GM23338 (cell line): Measurements from ENCODE around the gene CIART. TPM values are rescaled to one million over a fixed set of nuclear protein-coding genes. Genes with fewer than 3 reads are reported as not detected.

ENCODE experiments used
- ATAC-seq: fragments of 200-7000 bp; cut with Tn5 transposase; 3 replicates; pipeline ENCODE4 v1.9.1; 2020
- DNase-seq: peaks from one replicate; pipeline ENCODE4 v3.0.0-alpha.2; 2015; ENCODE audit warnings: low spot score
- H2AFZ ChIP-seq: fragments of 200-600 bp; sonication (generic); 2 replicates; pipeline ENCODE4 v1.8.0; 2016; ENCODE audit warnings: antibody characterized with exemption, mild to moderate bottlenecking, moderate library complexity
- H3F3A ChIP-seq: fragments of 200-600 bp; sonication (generic); replicated peaks from 2 replicates; pipeline ENCODE4 v1.8.0; 2017; ENCODE audit warnings: antibody characterized with exemption, mixed run types, low read depth
- H3K27ac ChIP-seq: fragments of 200-600 bp; sonication (generic); 2 replicates; pipeline ENCODE4 v1.6.1; 2016; ENCODE audit warnings: low read depth
- H3K27me3 ChIP-seq: fragments of 200-600 bp; sonication (generic); 2 replicates; pipeline ENCODE4 v1.8.0; 2016; ENCODE audit warnings: mild to moderate bottlenecking, mixed run types, moderate library complexity; ENCODE audit not compliant: insufficient read depth
- H3K36me3 ChIP-seq: fragments of 200-600 bp; sonication (generic); 2 replicates; pipeline ENCODE4 v1.8.0; 2016; ENCODE audit warnings: mild to moderate bottlenecking; ENCODE audit not compliant: insufficient read depth
- H3K4me1 ChIP-seq: fragments of 200-600 bp; sonication (generic); 2 replicates; pipeline ENCODE4 v1.8.0; 2016; ENCODE audit warnings: mild to moderate bottlenecking, moderate library complexity; ENCODE audit not compliant: insufficient read depth
- H3K4me2 ChIP-seq: fragments of 200-600 bp; sonication (generic); 2 replicates; pipeline ENCODE4 v1.7.1; 2017; ENCODE audit warnings: mixed run types
- H3K4me3 ChIP-seq: fragments of 200-600 bp; sonication (generic); 2 replicates; pipeline ENCODE4 v1.6.1; 2016; ENCODE audit warnings: mixed run types
- H3K79me2 ChIP-seq: fragments of 200-600 bp; sonication (generic); replicated peaks from 2 replicates; pipeline ENCODE4 v1.8.0; 2017; ENCODE audit warnings: mild to moderate bottlenecking; ENCODE audit not compliant: insufficient read depth
- H3K9me2 ChIP-seq: fragments of 200-600 bp; sonication (generic); 2 replicates; pipeline ENCODE4 v1.8.0; 2017; ENCODE audit not compliant: insufficient read depth
- H4K20me1 ChIP-seq: fragments of 200-600 bp; sonication (generic); replicated peaks from 2 replicates; pipeline ENCODE4 v1.8.0; 2017; ENCODE audit warnings: mild to moderate bottlenecking; ENCODE audit not compliant: insufficient read depth
- H3K27ac Mint-ChIP-seq: 2 replicates; pipeline ENCODE4 v1.8.0; 2020; ENCODE audit warnings: inconsistent platforms, mild to moderate bottlenecking, moderate library complexity, mixed read lengths
- H3K27me3 Mint-ChIP-seq: 3 replicates; pipeline ENCODE4 v1.8.0; 2022; ENCODE audit warnings: low read depth, mild to moderate bottlenecking, moderate library complexity, mixed read lengths, inconsistent platforms; ENCODE audit not compliant: insufficient read depth, poor library complexity
- H3K36me3 Mint-ChIP-seq: 3 replicates; pipeline ENCODE4 v1.8.0; 2021; ENCODE audit warnings: low read depth, mild to moderate bottlenecking, inconsistent platforms, moderate library complexity, mixed read lengths
- H3K4me1 Mint-ChIP-seq: 3 replicates; pipeline ENCODE4 v1.8.0; 2020; ENCODE audit warnings: mild to moderate bottlenecking, inconsistent platforms, mixed read lengths
- H3K4me3 Mint-ChIP-seq: 3 replicates; pipeline ENCODE4 v1.8.0; 2021; ENCODE audit warnings: moderate library complexity, mild to moderate bottlenecking, inconsistent platforms, mixed read lengths
- H3K9me3 Mint-ChIP-seq: 3 replicates; pipeline ENCODE4 v1.8.0; 2020; ENCODE audit warnings: moderate library complexity, mild to moderate bottlenecking, inconsistent platforms, mixed read lengths
- NANOG ChIP-seq: IDR thresholded peaks from 2 replicates; pipeline ENCODE4 v1.6.1; 2016; ENCODE audit warnings: antibody characterized with exemption, borderline replicate concordance
- POLR2AphosphoS5 ChIP-seq: IDR thresholded peaks from 2 replicates; pipeline ENCODE4 v1.6.1; 2016; ENCODE audit warnings: antibody characterized with exemption, low read depth
- ZNF114 ChIP-seq: fragments of 250-450 bp; sonication (Bioruptor Pico); IDR thresholded peaks from 2 replicates; pipeline ENCODE4 v1.5.0; 2020; ENCODE audit warnings: mild to moderate bottlenecking, moderate library complexity
- polyA plus RNA-seq: library from polyadenylated mRNA; unstranded; fragments of >200 nt; fragmentation: Nextera tagmentation; extraction: Ambion mirVana; gene quantifications from 2 replicates; pipeline ENCODE4 v1.2.1, GENCODE V29; 2016
- total RNA-seq: library from RNA; depleted of rRNA; stranded (reverse); fragments of >200 nt; shearing (Covaris generic); gene quantifications from 2 replicates; pipeline ENCODE4 v1.2.3, GENCODE V29; 2014
- TF ChIP-seq, protein P1 (sequence below), 2 experiments: fragments of 200-600 bp in 1 of 2; sonication (generic) in 1 of 2; conservative IDR thresholded peaks; 2 replicates each; pipeline versions ENCODE4 v1.5.1 to v1.6.1; 2016 to 2017; ENCODE audit warnings: antibody characterized with exemption in 2 of 2, low read depth in 2 of 2, mild to moderate bottlenecking in 2 of 2, moderate library complexity in 1 of 2
- TF ChIP-seq, protein P2 (sequence below): fragments of 250-450 bp; sonication (Bioruptor Pico); IDR thresholded peaks from 2 replicates; pipeline ENCODE4 v1.5.0; 2020; ENCODE audit warnings: mild to moderate bottlenecking, moderate library complexity

The CIART gene
- total and polyA plus RNA-seq, 2 experiments from 2014 or later: 9.3 to 16.4 TPM

DNA sequence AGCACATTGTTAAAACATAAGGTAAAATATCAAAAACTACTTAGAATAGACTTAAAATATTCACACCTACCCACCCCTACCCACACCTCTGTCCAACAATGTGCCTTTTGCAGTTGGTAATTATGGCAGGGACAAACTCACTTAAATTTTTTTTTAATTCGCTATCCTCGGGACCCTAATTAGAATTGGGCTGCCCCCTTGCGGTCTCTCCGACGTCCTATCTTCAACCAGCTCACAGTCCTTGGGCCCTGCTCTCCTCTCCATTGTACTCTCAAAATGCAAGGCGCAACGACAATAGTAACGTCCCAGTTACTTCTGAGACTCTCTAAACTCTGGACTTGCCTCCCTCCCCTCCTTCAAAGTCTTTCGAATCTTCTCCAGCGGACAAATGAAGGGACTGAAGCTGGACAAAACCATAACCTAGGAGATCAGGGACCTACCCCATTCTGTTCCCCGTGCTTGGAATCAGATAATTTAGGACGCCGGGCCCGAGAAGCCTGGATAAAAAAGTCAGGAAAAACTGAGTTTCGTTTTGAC, 1.1 kb upstream of the CIART start:
- no peak overlapping the region for H2AFZ ChIP-seq
- peaks cover 15% of the 10 kb centered on the region for H3K4me1 ChIP-seq
- Mint-ChIP-seq H3K27ac (peak overlapping the region; percentile 93), H3K4me1 (peaks cover 18% of the 10 kb centered on the region), H3K4me3 (peak overlapping the region; percentile 91), H3K9me3 (no peaks in the 10 kb centered on the region), H3K36me3 (peaks cover 15% of the 10 kb centered on the region), H3K27me3 (peaks cover 19% of the 10 kb centered on the region)
- peak overlapping the region; percentile 60 for H3K4me3 ChIP-seq
- H3K27me3 ChIP-seq: peaks cover 13% of the 10 kb centered on the region
- peak; percentile 68 for ATAC-seq
- H3K36me3 ChIP-seq: no peaks in the 10 kb centered on the region
- H3F3A ChIP-seq: peaks cover 3% of the 10 kb centered on the region; the same call in 1 of the 2 replicates
- H3K9me2 ChIP-seq: no peaks in the 10 kb centered on the region
- H3K79me2 ChIP-seq: no peaks in the 10 kb centered on the region
- peak overlapping the region; percentile 85 for H3K4me2 ChIP-seq
- peak overlapping the region; percentile 28; the same call in 1 of the 2 replicates for H3K27ac ChIP-seq
- no peaks in the 10 kb centered on the region for H4K20me1 ChIP-seq
- no peak for TF ChIP-seq ZNF114 (CRISPR knock-in tag)
- TF ChIP-seq, protein P1, sequence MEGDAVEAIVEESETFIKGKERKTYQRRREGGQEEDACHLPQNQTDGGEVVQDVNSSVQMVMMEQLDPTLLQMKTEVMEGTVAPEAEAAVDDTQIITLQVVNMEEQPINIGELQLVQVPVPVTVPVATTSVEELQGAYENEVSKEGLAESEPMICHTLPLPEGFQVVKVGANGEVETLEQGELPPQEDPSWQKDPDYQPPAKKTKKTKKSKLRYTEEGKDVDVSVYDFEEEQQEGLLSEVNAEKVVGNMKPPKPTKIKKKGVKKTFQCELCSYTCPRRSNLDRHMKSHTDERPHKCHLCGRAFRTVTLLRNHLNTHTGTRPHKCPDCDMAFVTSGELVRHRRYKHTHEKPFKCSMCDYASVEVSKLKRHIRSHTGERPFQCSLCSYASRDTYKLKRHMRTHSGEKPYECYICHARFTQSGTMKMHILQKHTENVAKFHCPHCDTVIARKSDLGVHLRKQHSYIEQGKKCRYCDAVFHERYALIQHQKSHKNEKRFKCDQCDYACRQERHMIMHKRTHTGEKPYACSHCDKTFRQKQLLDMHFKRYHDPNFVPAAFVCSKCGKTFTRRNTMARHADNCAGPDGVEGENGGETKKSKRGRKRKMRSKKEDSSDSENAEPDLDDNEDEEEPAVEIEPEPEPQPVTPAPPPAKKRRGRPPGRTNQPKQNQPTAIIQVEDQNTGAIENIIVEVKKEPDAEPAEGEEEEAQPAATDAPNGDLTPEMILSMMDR (conservative IDR thresholded peaks at IDR 0.05; ENCODE audit: low read depth in 2 of 2): peak; percentile 78 to 79
- DNase-seq: peak; percentile 89

DNA sequence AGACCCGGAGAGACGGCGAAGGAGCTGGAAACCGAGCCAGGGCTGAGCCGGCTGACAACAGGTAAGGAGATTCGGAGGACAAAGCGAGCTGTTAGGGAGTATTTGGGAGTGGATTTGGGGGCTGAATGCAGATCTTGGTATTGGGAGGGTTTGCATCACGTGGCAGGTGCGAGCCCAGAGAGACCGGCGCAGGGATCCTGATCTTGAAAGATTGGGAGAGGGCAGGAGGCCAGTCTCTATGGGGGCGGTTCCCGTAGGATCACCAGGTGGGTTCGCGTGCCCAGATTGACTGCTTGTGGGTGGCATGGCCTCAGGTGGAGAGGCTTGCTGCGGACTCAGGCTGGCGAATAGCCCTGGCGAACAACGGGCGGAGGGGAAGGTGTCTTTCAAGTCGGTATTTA, 204 bp downstream of the CIART start:
- peaks cover 15% of the 10 kb centered on the region for H3K4me1 ChIP-seq
- H3F3A ChIP-seq: peaks cover 3% of the 10 kb centered on the region; the same call in 1 of the 2 replicates
- H3K27me3 ChIP-seq: peaks cover 13% of the 10 kb centered on the region
- H3K4me2 ChIP-seq: peak overlapping the region; percentile 80
- Mint-ChIP-seq H3K4me1 (peaks cover 18% of the 10 kb centered on the region), H3K27ac (peak overlapping the region; percentile 96), H3K4me3 (peak overlapping the region; percentile 91), H3K9me3 (no peaks in the 10 kb centered on the region), H3K36me3 (peaks cover 16% of the 10 kb centered on the region; the same call in 2 of the 3 replicates), H3K27me3 (peaks cover 19% of the 10 kb centered on the region)
- DNase-seq: no peak
- peak; percentile 48 for ATAC-seq
- H2AFZ ChIP-seq: peak overlapping the region; percentile 92
- no peaks in the 10 kb centered on the region for H3K9me2 ChIP-seq
- H3K27ac ChIP-seq: no peak overlapping the region
- H3K79me2 ChIP-seq: no peaks in the 10 kb centered on the region
- no peaks in the 10 kb centered on the region for H3K36me3 ChIP-seq
- H4K20me1 ChIP-seq: no peaks in the 10 kb centered on the region
- H3K4me3 ChIP-seq: peak overlapping the region; percentile 60
- no peak for TF ChIP-seq NANOG
- TF ChIP-seq, protein P2, sequence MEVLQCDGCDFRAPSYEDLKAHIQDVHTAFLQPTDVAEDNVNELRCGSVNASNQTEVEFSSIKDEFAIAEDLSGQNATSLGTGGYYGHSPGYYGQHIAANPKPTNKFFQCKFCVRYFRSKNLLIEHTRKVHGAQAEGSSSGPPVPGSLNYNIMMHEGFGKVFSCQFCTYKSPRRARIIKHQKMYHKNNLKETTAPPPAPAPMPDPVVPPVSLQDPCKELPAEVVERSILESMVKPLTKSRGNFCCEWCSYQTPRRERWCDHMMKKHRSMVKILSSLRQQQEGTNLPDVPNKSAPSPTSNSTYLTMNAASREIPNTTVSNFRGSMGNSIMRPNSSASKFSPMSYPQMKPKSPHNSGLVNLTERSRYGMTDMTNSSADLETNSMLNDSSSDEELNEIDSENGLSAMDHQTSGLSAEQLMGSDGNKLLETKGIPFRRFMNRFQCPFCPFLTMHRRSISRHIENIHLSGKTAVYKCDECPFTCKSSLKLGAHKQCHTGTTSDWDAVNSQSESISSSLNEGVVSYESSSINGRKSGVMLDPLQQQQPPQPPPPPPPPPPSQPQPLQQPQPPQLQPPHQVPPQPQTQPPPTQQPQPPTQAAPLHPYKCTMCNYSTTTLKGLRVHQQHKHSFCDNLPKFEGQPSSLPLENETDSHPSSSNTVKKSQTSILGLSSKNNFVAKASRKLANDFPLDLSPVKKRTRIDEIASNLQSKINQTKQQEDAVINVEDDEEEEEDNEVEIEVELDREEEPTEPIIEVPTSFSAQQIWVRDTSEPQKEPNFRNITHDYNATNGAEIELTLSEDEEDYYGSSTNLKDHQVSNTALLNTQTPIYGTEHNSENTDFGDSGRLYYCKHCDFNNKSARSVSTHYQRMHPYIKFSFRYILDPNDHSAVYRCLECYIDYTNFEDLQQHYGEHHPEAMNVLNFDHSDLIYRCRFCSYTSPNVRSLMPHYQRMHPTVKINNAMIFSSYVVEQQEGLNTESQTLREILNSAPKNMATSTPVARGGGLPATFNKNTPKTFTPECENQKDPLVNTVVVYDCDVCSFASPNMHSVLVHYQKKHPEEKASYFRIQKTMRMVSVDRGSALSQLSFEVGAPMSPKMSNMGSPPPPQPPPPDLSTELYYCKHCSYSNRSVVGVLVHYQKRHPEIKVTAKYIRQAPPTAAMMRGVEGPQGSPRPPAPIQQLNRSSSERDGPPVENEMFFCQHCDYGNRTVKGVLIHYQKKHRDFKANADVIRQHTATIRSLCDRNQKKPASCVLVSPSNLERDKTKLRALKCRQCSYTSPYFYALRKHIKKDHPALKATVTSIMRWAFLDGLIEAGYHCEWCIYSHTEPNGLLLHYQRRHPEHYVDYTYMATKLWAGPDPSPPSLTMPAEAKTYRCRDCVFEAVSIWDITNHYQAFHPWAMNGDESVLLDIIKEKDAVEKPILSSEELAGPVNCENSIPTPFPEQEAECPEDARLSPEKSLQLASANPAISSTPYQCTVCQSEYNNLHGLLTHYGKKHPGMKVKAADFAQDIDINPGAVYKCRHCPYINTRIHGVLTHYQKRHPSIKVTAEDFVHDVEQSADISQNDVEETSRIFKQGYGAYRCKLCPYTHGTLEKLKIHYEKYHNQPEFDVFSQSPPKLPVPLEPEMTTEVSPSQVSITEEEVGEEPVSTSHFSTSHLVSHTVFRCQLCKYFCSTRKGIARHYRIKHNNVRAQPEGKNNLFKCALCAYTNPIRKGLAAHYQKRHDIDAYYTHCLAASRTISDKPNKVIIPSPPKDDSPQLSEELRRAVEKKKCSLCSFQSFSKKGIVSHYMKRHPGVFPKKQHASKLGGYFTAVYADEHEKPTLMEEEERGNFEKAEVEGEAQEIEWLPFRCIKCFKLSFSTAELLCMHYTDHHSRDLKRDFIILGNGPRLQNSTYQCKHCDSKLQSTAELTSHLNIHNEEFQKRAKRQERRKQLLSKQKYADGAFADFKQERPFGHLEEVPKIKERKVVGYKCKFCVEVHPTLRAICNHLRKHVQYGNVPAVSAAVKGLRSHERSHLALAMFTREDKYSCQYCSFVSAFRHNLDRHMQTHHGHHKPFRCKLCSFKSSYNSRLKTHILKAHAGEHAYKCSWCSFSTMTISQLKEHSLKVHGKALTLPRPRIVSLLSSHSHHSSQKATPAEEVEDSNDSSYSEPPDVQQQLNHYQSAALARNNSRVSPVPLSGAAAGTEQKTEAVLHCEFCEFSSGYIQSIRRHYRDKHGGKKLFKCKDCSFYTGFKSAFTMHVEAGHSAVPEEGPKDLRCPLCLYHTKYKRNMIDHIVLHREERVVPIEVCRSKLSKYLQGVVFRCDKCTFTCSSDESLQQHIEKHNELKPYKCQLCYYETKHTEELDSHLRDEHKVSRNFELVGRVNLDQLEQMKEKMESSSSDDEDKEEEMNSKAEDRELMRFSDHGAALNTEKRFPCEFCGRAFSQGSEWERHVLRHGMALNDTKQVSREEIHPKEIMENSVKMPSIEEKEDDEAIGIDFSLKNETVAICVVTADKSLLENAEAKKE (CRISPR knock-in tag): no peak
- peak; percentile 2; the same call in 1 of the 2 replicates for TF ChIP-seq POLR2AphosphoS5
